Measurements from ENCODE around the gene SLC6A13. TPM values are rescaled to one million over a fixed set of nuclear protein-coding genes. Genes with fewer than 3 reads are reported as not detected.
"Not testable (repeated sequence)": the region's sequence is repeated elsewhere in the genome, so short reads cannot be mapped to it uniquely, and the experiment has no call there.

The SLC6A13 gene
- total and polyA plus RNA-seq, 2 donors (not counting 3 experiments of a cell fraction or from before 2014, with no cell fraction given), result 0.14 TPM; not detected in 1

- TF ChIP-seq POLR2A (IDR thresholded peaks at IDR 0.05; ENCODE audit: low read depth, low read length), result no peak
- no peak for TF ChIP-seq MYC (IDR thresholded peaks at IDR 0.05; ENCODE audit: low read depth, low read length)
- no peak for TF ChIP-seq EZH2 (IDR thresholded peaks at IDR 0.05; ENCODE audit: borderline replicate concordance, low read depth, low read length, severe bottlenecking)
- no peak for TF ChIP-seq CTCF (IDR thresholded peaks at IDR 0.05; ENCODE audit: extremely low read depth in 1 of 2, insufficient read depth in 1 of 2, low read depth in 1 of 2, low read length in 2 of 2)
- no peak for TF ChIP-seq JUN (IDR thresholded peaks at IDR 0.05; ENCODE audit: borderline replicate concordance, insufficient read depth, insufficient read length, low read depth)
- TF ChIP-seq GATA2 (IDR thresholded peaks at IDR 0.05; ENCODE audit: insufficient read depth, insufficient read length, low read depth, low read length), result no peak
- TF ChIP-seq FOS (IDR thresholded peaks at IDR 0.05; ENCODE audit: borderline replicate concordance, insufficient read depth, low read length), result no peak
- TF ChIP-seq POLR2AphosphoS5 (IDR thresholded peaks at IDR 0.05; ENCODE audit: insufficient read depth, low read depth, low read length), result no peak
- TF ChIP-seq MAX (IDR thresholded peaks at IDR 0.05; ENCODE audit: insufficient read depth, insufficient read length), result no peak
- ChIA-PET POLR2A (no interaction called here), CTCF (interaction anchor here (1.3 kb wide), 1 partner anchor 12 kb away, joined by 3 read pairs; no protein-coding TSS in a partner anchor)
- intact Hi-C loops (cut with micrococcal nuclease), result no loop called here
- dilution Hi-C loops (cut with MboI; ENCODE audit: extremely low pct_ligation_motif_present, low sequenced_read_pairs), result no loop called here
- Histone ChIP-seq H3K4me2 (ENCODE audit: insufficient read depth, low read length) (no peak overlapping the region), H3K9ac (replicated peaks; ENCODE audit: extremely low read depth, insufficient read depth, low read length) (no peak overlapping the region), H3K9me3 (replicated peaks; ENCODE audit: control insufficient read depth, insufficient read depth, low read length) (no peaks in the 10 kb centered on the region), H2AFZ (ENCODE audit: low read depth, low read length) (no peak overlapping the region), H3K9me1 (replicated peaks; ENCODE audit: control insufficient read depth, extremely low read depth, insufficient read depth, low read length) (no peaks in the 10 kb centered on the region), H3K27me3 (ENCODE audit: control insufficient read depth in 2 of 2, insufficient read depth in 2 of 2, low read length in 2 of 2) (no peaks in the 10 kb centered on the region), H3K4me3 (replicated peaks in 1 of 3; ENCODE audit: insufficient read depth in 1 of 3, low read depth in 1 of 3, low read length in 3 of 3) (no peak overlapping the region), H3K36me3 (ENCODE audit: control insufficient read depth in 2 of 2, extremely low read depth in 1 of 2, insufficient read depth in 2 of 2, low read length in 2 of 2) (no peaks in the 10 kb centered on the region), H3K4me1 (ENCODE audit: control insufficient read depth, extremely low read depth, insufficient read depth, low read length) (no peaks in the 10 kb centered on the region), H3K79me2 (ENCODE audit: control insufficient read depth, insufficient read depth, low read length) (no peaks in the 10 kb centered on the region), H3K27ac (ENCODE audit: insufficient read depth, low read depth, low read length) (no peak overlapping the region), H4K20me1 (replicated peaks; ENCODE audit: control insufficient read depth, extremely low read depth, insufficient read depth, low read length) (no peaks in the 10 kb centered on the region)
- FAIRE-seq (no peak), DNase-seq (ENCODE audit: low read depth, low spot score) (no peak)
- BruUV-seq (replicated peaks), result no TSS peak
Measured at GRCh38 chr12:218221-218620, 44.4 kb downstream of the SLC6A13 start.

GRCh38 chr12:217029-217428, 45.6 kb downstream of the SLC6A13 start:
- dilution Hi-C loops (cut with MboI; ENCODE audit: extremely low pct_ligation_motif_present, low sequenced_read_pairs); H3K27me3 ChIP-seq (ENCODE audit: control insufficient read depth in 2 of 2, insufficient read depth in 2 of 2, low read length in 2 of 2); DNase-seq (ENCODE audit: low read depth, low spot score); H3K27ac ChIP-seq (ENCODE audit: insufficient read depth, low read depth, low read length); FAIRE-seq; H2AFZ ChIP-seq (ENCODE audit: low read depth, low read length); H3K4me1 ChIP-seq (ENCODE audit: control insufficient read depth, extremely low read depth, insufficient read depth, low read length); H3K4me3 ChIP-seq (replicated peaks in 1 of 3; ENCODE audit: insufficient read depth in 1 of 3, low read depth in 1 of 3, low read length in 3 of 3); BruUV-seq (replicated peaks); H3K9ac ChIP-seq (replicated peaks; ENCODE audit: extremely low read depth, insufficient read depth, low read length); H3K79me2 ChIP-seq (ENCODE audit: control insufficient read depth, insufficient read depth, low read length); H4K20me1 ChIP-seq (replicated peaks; ENCODE audit: control insufficient read depth, extremely low read depth, insufficient read depth, low read length); H3K9me3 ChIP-seq (replicated peaks; ENCODE audit: control insufficient read depth, insufficient read depth, low read length); CTCF ChIA-PET; POLR2A ChIA-PET; H3K36me3 ChIP-seq (ENCODE audit: control insufficient read depth in 2 of 2, extremely low read depth in 1 of 2, insufficient read depth in 2 of 2, low read length in 2 of 2); H3K9me1 ChIP-seq (replicated peaks; ENCODE audit: control insufficient read depth, extremely low read depth, insufficient read depth, low read length); H3K4me2 ChIP-seq (ENCODE audit: insufficient read depth, low read length); intact Hi-C loops (cut with micrococcal nuclease): not testable (repeated sequence)

All from endothelial cell of umbilical vein (primary cell).